Measurements from ENCODE around the gene ZBTB12. TPM values are rescaled to one million over a fixed set of nuclear protein-coding genes. Genes with fewer than 3 reads are reported as not detected.
A peak's percentile ranks its signal among the peaks of the same experiment; 100 is the strongest.

ZBTB12 gene
- polyA plus RNA-seq, 1 donor (not counting 4 experiments of a cell fraction or from before 2014, with no cell fraction given), result 0.64 TPM

DNA sequence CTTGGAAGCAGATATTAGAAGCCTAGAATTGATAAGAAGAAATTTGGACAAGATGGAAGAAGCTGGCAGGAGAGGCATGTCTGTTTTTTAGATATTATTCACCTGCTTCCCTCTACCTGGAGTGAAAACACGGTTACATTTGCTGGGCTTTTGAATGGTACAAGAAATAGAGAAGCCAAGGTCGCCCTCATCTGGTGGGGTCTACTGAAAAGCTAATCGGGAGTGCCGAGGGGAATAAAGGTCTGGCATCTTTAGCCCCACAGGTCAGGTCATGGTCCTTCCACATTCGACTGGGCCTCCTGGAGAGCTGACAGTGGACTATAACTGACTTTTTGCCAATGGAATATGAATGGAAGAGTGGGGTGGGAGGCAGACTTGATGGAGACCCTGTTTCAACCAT is 21.1 kb upstream of the ZBTB12 start:
- no peak for FAIRE-seq
- H3K27me3 ChIP-seq (ENCODE audit: control insufficient read depth, extremely low read depth, insufficient read depth, low read length), result peaks cover 7% of the 10 kb centered on the region
- TF ChIP-seq, protein P1, sequence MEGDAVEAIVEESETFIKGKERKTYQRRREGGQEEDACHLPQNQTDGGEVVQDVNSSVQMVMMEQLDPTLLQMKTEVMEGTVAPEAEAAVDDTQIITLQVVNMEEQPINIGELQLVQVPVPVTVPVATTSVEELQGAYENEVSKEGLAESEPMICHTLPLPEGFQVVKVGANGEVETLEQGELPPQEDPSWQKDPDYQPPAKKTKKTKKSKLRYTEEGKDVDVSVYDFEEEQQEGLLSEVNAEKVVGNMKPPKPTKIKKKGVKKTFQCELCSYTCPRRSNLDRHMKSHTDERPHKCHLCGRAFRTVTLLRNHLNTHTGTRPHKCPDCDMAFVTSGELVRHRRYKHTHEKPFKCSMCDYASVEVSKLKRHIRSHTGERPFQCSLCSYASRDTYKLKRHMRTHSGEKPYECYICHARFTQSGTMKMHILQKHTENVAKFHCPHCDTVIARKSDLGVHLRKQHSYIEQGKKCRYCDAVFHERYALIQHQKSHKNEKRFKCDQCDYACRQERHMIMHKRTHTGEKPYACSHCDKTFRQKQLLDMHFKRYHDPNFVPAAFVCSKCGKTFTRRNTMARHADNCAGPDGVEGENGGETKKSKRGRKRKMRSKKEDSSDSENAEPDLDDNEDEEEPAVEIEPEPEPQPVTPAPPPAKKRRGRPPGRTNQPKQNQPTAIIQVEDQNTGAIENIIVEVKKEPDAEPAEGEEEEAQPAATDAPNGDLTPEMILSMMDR (optimal IDR thresholded peaks at IDR 0.05 in 1 of 3, IDR thresholded peaks at IDR 0.05 in 1 of 3, conservative IDR thresholded peaks at IDR 0.05 in 1 of 3; ENCODE audit: extremely low read depth in 1 of 3, insufficient read depth in 2 of 3, low read length in 3 of 3), result peak in 2 of 3 experiments; percentile 10 to 35
- TF ChIP-seq EZH2 (IDR thresholded peaks at IDR 0.05; ENCODE audit: low read length), result no peak
- H3K79me2 ChIP-seq (ENCODE audit: control insufficient read depth, insufficient read depth, low read length), result no peaks in the 10 kb centered on the region
- no peak for DNase-seq (ENCODE audit: low read depth, low spot score)
- no peaks in the 10 kb centered on the region for H3K9me1 ChIP-seq (ENCODE audit: control insufficient read depth, extremely low read depth, insufficient read depth, low read length)
- no peaks in the 10 kb centered on the region for H3K9me3 ChIP-seq (ENCODE audit: control insufficient read depth, low read depth, low read length)
- H3K4me2 ChIP-seq (ENCODE audit: control insufficient read depth, extremely low read depth, insufficient read depth, low read depth, low read length), result no peak overlapping the region
- H3K9ac ChIP-seq (ENCODE audit: control insufficient read depth, extremely low read depth, insufficient read depth, low read length), result no peak overlapping the region
- no peak overlapping the region for H3K27ac ChIP-seq (ENCODE audit: control insufficient read depth, insufficient read depth, low read length)
- no peaks in the 10 kb centered on the region for H3K4me1 ChIP-seq (ENCODE audit: control insufficient read depth, extremely low read depth, insufficient read depth, low read length)
- no peaks in the 10 kb centered on the region for H4K20me1 ChIP-seq (ENCODE audit: control insufficient read depth, extremely low read depth, insufficient read depth, low read length)
- H3K36me3 ChIP-seq (ENCODE audit: control insufficient read depth in 2 of 2, extremely low read depth in 1 of 2, insufficient read depth in 2 of 2, low read length in 2 of 2), result no peaks in the 10 kb centered on the region
- H3K4me3 ChIP-seq (ENCODE audit: control insufficient read depth in 2 of 3, extremely low read depth in 1 of 3, insufficient read depth in 2 of 3, low read depth in 1 of 3, low read length in 3 of 3), result no peak overlapping the region
- dilution Hi-C loops (cut with MboI; ENCODE audit: extremely low pct_ligation_motif_present, low sequenced_read_pairs), result no loop called here
- H2AFZ ChIP-seq (ENCODE audit: control insufficient read depth, low read length), result no peak overlapping the region

DNA sequence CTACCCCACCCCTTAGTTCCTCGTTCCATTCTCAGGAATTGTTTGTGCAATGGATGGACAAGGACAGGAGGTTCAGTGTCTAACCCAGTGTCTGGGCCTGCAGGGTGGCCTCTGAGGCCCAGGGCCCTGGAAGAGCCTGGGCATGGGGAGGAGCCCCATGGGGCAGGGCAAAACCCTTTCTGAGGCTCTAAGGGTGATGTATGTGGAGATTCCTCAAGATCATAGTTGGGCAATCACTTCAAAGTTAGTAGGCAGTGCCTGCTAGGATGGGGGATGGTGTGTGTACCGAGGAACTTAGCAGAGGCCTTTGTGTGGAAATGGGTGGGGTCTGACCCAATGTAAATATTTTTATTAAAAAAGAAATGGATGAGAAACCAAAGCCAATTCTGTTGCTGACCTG is 18.9 kb upstream of the ZBTB12 start:
- H3K4me2 ChIP-seq (ENCODE audit: control insufficient read depth, extremely low read depth, insufficient read depth, low read depth, low read length), result no peak overlapping the region

More for the DNA sequence above, 18.9 kb upstream of the ZBTB12 start:
- no peak overlapping the region for H3K4me3 ChIP-seq (ENCODE audit: control insufficient read depth in 2 of 3, extremely low read depth in 1 of 3, insufficient read depth in 2 of 3, low read depth in 1 of 3, low read length in 3 of 3)
- H3K9me3 ChIP-seq (ENCODE audit: control insufficient read depth, low read depth, low read length), result no peaks in the 10 kb centered on the region
- dilution Hi-C loops (cut with MboI; ENCODE audit: extremely low pct_ligation_motif_present, low sequenced_read_pairs), result no loop called here
- no peak overlapping the region for H2AFZ ChIP-seq (ENCODE audit: control insufficient read depth, low read length)
- no peaks in the 10 kb centered on the region for H3K27me3 ChIP-seq (ENCODE audit: control insufficient read depth, extremely low read depth, insufficient read depth, low read length)
- no peak overlapping the region for H3K9ac ChIP-seq (ENCODE audit: control insufficient read depth, extremely low read depth, insufficient read depth, low read length)
- no peaks in the 10 kb centered on the region for H3K9me1 ChIP-seq (ENCODE audit: control insufficient read depth, extremely low read depth, insufficient read depth, low read length)
- no peaks in the 10 kb centered on the region for H3K4me1 ChIP-seq (ENCODE audit: control insufficient read depth, extremely low read depth, insufficient read depth, low read length)
- no peaks in the 10 kb centered on the region for H4K20me1 ChIP-seq (ENCODE audit: control insufficient read depth, extremely low read depth, insufficient read depth, low read length)
- TF ChIP-seq EZH2 (IDR thresholded peaks at IDR 0.05; ENCODE audit: low read length), result no peak
- TF ChIP-seq, protein P1 (optimal IDR thresholded peaks at IDR 0.05 in 1 of 3, IDR thresholded peaks at IDR 0.05 in 1 of 3, conservative IDR thresholded peaks at IDR 0.05 in 1 of 3; ENCODE audit: extremely low read depth in 1 of 3, insufficient read depth in 2 of 3, low read length in 3 of 3), result no peak
- H3K27ac ChIP-seq (ENCODE audit: control insufficient read depth, insufficient read depth, low read length), result no peak overlapping the region
- FAIRE-seq, result no peak
- H3K36me3 ChIP-seq (ENCODE audit: control insufficient read depth in 2 of 2, extremely low read depth in 1 of 2, insufficient read depth in 2 of 2, low read length in 2 of 2), result no peaks in the 10 kb centered on the region
- no peaks in the 10 kb centered on the region for H3K79me2 ChIP-seq (ENCODE audit: control insufficient read depth, insufficient read depth, low read length)
- DNase-seq (ENCODE audit: low read depth, low spot score), result no peak

Data from keratinocyte (primary cell).